Stimulated activated CD4-positive, alpha-beta T cell treated with anti-CD3 and anti-CD28 coated beads, TNF-alpha, amount 100 ng/mL, for 24 hours (primary cell): Measurements from ENCODE around the gene DLX4.
A peak's percentile ranks its signal among the peaks of the same experiment; 100 is the strongest.

Experiments
- DNase-seq, 3 experiments: peaks; one replicate each; pipeline ENCODE4 v3.0.0-alpha.2; 2020; ENCODE audit warnings: low read depth in 3 of 3

DLX4 gene

DNA sequence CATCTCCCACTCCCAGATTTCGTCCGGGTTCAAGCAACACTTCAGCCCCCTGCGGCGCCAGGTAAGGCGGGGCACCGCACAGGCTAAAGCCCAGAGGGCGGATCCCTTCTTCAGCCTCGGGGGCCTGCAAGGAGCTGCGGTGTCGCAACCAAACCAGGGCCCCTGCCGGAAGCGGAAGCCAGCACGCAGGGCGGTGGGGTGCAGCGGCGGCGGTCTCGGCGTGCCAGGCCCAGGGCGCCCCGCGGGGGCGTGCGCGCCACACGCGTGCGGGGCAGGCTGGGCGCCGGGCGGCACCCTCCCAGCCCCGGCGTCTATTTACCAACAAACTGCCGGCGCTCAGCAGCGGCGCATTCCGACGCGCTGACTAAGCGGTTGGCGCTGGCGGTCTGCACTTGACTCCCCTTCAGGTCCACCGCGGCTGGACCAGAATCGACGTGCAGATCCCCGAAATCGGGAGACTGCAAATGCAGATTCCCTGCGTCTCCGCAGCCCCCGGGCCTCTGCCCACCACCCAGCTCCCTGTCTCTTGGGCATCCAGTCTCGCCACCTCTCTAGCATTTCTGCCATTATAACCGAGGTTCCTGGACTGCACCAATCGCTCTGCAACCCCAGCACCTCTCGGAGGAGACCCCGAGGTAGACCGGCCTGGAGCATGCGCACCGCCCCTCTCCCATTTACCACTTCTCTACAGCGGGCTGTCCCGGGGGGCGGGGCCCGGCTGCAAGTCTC is 421 bp upstream of the DLX4 start:
- DNase-seq = peak; percentile 40 to 82 (median 60)

DNA sequence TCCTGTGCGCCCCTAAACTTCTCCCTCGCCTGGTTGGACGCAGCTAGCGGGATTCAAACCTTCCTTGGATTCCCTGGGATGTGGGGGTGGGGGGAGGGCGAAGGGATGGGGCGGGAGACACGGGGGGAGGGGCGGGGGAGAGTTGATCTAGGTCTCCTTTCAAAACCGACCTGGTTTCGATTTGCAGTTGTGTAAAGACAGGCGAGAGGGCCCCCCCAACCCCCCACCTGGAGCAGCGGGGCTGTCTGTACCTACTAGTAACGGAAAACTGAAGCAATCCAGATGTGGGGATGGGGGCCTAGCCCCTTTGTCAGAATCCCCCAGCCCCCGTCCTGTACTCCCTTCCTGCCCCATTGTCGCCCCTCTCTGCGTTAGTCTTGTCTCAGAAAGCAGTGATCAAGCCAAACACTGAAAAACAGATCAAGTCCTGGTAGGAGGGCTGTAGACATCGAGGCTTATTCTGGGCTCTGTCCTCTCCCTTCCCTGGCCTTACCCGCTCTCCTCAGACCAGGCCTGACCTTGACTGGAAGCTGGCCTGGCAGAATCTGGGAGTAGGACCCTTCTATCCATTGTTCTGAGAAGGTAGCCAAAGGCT is 902 bp downstream of the DLX4 start:
- DNase-seq = no peak

DNA sequence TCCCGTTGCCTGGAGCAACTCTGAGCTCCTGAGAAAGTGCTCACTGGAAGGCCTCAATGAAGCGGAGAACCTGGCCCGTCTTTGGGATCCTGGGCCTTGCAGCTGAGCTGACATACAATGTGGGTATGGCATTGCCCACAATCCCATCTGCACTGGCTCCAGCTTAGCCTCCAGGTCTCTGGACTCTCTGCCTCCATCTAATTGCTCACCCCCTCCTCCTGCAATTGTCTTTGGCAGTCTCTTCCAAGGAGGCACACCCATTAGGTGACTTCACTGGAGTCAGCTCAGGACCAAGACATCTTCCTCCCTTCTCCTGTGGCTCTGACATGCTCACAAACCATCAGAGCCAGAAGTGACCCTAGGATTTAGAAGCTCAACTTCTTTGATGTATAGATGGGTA is 1.5 kb downstream of the DLX4 start:
- DNase-seq = no peak

DNA sequence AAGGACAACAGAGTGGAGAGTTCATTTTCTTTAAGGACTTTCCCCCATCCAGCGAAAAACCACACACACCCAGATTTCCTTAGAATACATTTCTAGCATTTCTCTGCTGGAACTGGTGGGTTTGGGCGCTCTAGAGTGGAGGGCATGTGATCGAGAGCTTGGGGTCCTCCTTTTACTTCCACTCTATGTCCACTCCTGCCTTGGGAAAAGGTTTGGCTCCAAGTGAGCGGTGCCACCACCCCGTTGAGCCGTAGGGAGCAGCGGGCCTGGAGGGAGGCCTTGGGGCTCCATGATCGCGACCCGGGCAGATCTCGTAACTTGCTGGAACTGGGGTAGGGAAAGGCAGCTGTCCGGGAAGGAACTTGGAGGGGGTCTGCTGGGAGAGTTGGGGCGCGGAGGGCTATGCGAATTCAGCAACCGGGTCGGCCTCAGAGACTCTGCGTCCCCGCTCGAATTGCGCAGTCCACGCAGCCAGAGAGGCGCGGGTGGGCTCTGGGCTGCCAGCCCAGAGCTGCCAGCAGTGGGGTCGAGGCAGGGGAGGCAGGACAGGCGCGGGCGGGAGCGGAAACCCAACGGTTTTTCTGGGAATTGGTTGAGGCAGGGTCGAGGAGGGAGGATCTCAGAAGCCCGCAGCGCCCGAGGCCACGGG is 2.3 kb downstream of the DLX4 start:
- DNase-seq = no peak

- DNase-seq = no peak
Measured at GRCh38 chr17:49971848-49972485, 3.0 kb downstream of the DLX4 start.

- DNase-seq = no peak
Measured at GRCh38 chr17:49972486-49973270, 3.7 kb downstream of the DLX4 start.

- no peak for DNase-seq
Measured at GRCh38 chr17:49973271-49973615, 4.3 kb downstream of the DLX4 start.

- no peak for DNase-seq
Measured at GRCh38 chr17:49975531-49975930, 6.5 kb downstream of the DLX4 start.

DNA sequence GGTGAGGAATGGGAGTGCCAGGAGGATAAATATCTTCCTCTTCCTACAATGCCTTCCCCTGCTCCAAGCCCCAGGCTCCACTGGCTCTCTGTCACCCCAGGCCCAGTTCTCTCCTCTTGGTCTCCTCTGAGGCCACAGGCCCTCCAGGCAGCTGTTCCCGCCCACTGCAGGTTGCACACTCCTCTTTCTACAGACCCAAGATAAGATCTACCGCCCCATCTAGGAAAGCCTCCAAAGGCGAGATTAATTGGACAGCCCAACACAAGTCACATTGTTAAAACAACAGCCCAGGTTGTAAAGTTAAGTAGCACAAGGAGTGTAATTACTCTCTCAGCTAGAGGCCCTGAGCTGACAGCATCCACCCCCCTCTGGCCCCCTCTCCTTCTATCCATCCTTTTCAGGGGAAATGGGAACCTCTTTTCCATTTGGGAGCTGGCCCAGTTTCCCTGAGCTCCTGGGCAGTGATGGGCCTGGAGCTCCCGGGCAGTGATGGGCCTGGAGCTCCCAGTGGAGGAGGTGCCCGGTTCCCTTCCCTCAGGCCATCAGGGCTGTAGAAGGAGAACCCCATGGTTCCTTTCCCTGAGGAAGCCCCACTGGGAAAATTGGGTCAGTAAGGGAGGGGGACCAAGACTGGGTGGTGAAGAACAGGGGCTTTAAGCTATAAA is 7.3 kb downstream of the DLX4 start:
- no peak for DNase-seq

GRCh38 chr17:49976828-49977202 is 7.8 kb downstream of the DLX4 start:
- DNase-seq = no peak

- no peak for DNase-seq
Measured at GRCh38 chr17:49977463-49978389, 8.7 kb downstream of the DLX4 start.

GRCh38 chr17:49978501-49978900 is 9.5 kb downstream of the DLX4 start:
- no peak for DNase-seq

GRCh38 chr17:49979748-49980479 is 10.9 kb downstream of the DLX4 start:
- no peak for DNase-seq

- no peak for DNase-seq
Measured at GRCh38 chr17:49980703-49981197, 11.8 kb downstream of the DLX4 start.

DNA sequence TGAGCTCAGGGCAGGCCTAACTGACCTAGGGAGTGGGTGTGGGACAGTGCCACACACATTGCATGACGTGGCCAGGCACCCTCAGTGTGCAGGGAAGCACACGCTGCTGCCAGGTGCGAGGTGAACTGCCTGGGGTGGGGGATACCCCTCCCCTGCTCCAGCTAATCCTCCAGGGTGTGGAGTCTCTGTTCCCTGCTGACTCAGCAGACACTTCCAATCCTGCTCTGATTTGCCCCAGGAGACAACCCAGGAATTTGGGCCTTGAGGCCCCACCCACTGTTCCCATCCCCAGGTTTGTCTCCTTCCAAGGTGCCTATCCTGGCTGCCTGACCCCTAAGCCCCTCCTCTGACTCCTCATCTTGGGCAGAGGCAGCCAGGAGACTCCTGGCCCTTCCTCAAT is 15.3 kb downstream of the DLX4 start:
- DNase-seq = no peak

GRCh38 chr17:49984776-49985175 is 15.8 kb downstream of the DLX4 start:
- no peak for DNase-seq

GRCh38 chr17:49985310-49985990 is 16.5 kb downstream of the DLX4 start:
- DNase-seq = no peak

GRCh38 chr17:49986396-49987289 is 17.7 kb downstream of the DLX4 start:
- DNase-seq = no peak
